GM23338 (cell line): Measurements from ENCODE around the gene OR4E1. TPM values are rescaled to one million over a fixed set of nuclear protein-coding genes. Genes with fewer than 3 reads are reported as not detected.

Experiments used
- ATAC-seq: fragments of 200-7000 bp; cut with Tn5 transposase; 3 replicates; pipeline ENCODE4 v1.9.1; 2020
- DNase-seq: peaks from one replicate; pipeline ENCODE4 v3.0.0-alpha.2; 2015; ENCODE audit warnings: low spot score
- H2AFZ ChIP-seq: fragments of 200-600 bp; sonication (generic); 2 replicates; pipeline ENCODE4 v1.8.0; 2016; ENCODE audit warnings: antibody characterized with exemption, mild to moderate bottlenecking, moderate library complexity
- H3F3A ChIP-seq: fragments of 200-600 bp; sonication (generic); replicated peaks from 2 replicates; pipeline ENCODE4 v1.8.0; 2017; ENCODE audit warnings: antibody characterized with exemption, mixed run types, low read depth
- H3K27ac ChIP-seq: fragments of 200-600 bp; sonication (generic); 2 replicates; pipeline ENCODE4 v1.6.1; 2016; ENCODE audit warnings: low read depth
- H3K27me3 ChIP-seq: fragments of 200-600 bp; sonication (generic); 2 replicates; pipeline ENCODE4 v1.8.0; 2016; ENCODE audit warnings: mild to moderate bottlenecking, mixed run types, moderate library complexity; ENCODE audit not compliant: insufficient read depth
- H3K36me3 ChIP-seq: fragments of 200-600 bp; sonication (generic); 2 replicates; pipeline ENCODE4 v1.8.0; 2016; ENCODE audit warnings: mild to moderate bottlenecking; ENCODE audit not compliant: insufficient read depth
- H3K4me1 ChIP-seq: fragments of 200-600 bp; sonication (generic); 2 replicates; pipeline ENCODE4 v1.8.0; 2016; ENCODE audit warnings: mild to moderate bottlenecking, moderate library complexity; ENCODE audit not compliant: insufficient read depth
- H3K4me2 ChIP-seq: fragments of 200-600 bp; sonication (generic); 2 replicates; pipeline ENCODE4 v1.7.1; 2017; ENCODE audit warnings: mixed run types
- H3K4me3 ChIP-seq: fragments of 200-600 bp; sonication (generic); 2 replicates; pipeline ENCODE4 v1.6.1; 2016; ENCODE audit warnings: mixed run types
- H3K79me2 ChIP-seq: fragments of 200-600 bp; sonication (generic); replicated peaks from 2 replicates; pipeline ENCODE4 v1.8.0; 2017; ENCODE audit warnings: mild to moderate bottlenecking; ENCODE audit not compliant: insufficient read depth
- H3K9me2 ChIP-seq: fragments of 200-600 bp; sonication (generic); 2 replicates; pipeline ENCODE4 v1.8.0; 2017; ENCODE audit not compliant: insufficient read depth
- H4K20me1 ChIP-seq: fragments of 200-600 bp; sonication (generic); replicated peaks from 2 replicates; pipeline ENCODE4 v1.8.0; 2017; ENCODE audit warnings: mild to moderate bottlenecking; ENCODE audit not compliant: insufficient read depth
- H3K27ac Mint-ChIP-seq: 2 replicates; pipeline ENCODE4 v1.8.0; 2020; ENCODE audit warnings: inconsistent platforms, mild to moderate bottlenecking, moderate library complexity, mixed read lengths
- H3K27me3 Mint-ChIP-seq: 3 replicates; pipeline ENCODE4 v1.8.0; 2022; ENCODE audit warnings: low read depth, mild to moderate bottlenecking, moderate library complexity, mixed read lengths, inconsistent platforms; ENCODE audit not compliant: insufficient read depth, poor library complexity
- H3K36me3 Mint-ChIP-seq: 3 replicates; pipeline ENCODE4 v1.8.0; 2021; ENCODE audit warnings: low read depth, mild to moderate bottlenecking, inconsistent platforms, moderate library complexity, mixed read lengths
- H3K4me1 Mint-ChIP-seq: 3 replicates; pipeline ENCODE4 v1.8.0; 2020; ENCODE audit warnings: mild to moderate bottlenecking, inconsistent platforms, mixed read lengths
- H3K4me3 Mint-ChIP-seq: 3 replicates; pipeline ENCODE4 v1.8.0; 2021; ENCODE audit warnings: moderate library complexity, mild to moderate bottlenecking, inconsistent platforms, mixed read lengths
- H3K9me3 Mint-ChIP-seq: 3 replicates; pipeline ENCODE4 v1.8.0; 2020; ENCODE audit warnings: moderate library complexity, mild to moderate bottlenecking, inconsistent platforms, mixed read lengths
- CREB1 ChIP-seq: fragments of 250-450 bp; sonication (Bioruptor Pico); IDR thresholded peaks from 2 replicates; pipeline ENCODE4 v1.5.0; 2020; ENCODE audit warnings: low read depth, mild to moderate bottlenecking, moderate library complexity
- CTCF ChIP-seq, 2 experiments: fragments of 200-600 bp in 1 of 2; sonication (generic) in 1 of 2; conservative IDR thresholded peaks; 2 replicates each; pipeline versions ENCODE4 v1.5.1 to v1.6.1; 2016 to 2017; ENCODE audit warnings: antibody characterized with exemption in 2 of 2, low read depth in 2 of 2, mild to moderate bottlenecking in 2 of 2, moderate library complexity in 1 of 2
- ETS1 ChIP-seq: IDR thresholded peaks from 2 replicates; pipeline ENCODE4 v1.6.1; 2016; ENCODE audit warnings: antibody characterized with exemption
- EZH2 ChIP-seq: fragments of 200-600 bp; sonication (generic); IDR thresholded peaks from one replicate; pipeline ENCODE4 v1.8.0; 2017; ENCODE audit warnings: antibody characterized with exemption, mild to moderate bottlenecking, low read depth; ENCODE audit not compliant: unreplicated experiment
- EZH2phosphoT487 ChIP-seq: fragments of 200-600 bp; sonication (generic); IDR thresholded peaks from one replicate; pipeline ENCODE4 v1.8.1; 2018; ENCODE audit warnings: antibody characterized with exemption; ENCODE audit not compliant: unreplicated experiment
- JUNB ChIP-seq: IDR thresholded peaks from one replicate; pipeline ENCODE4 v1.6.1; 2016; ENCODE audit warnings: antibody characterized with exemption; ENCODE audit not compliant: unreplicated experiment
- POLR2AphosphoS5 ChIP-seq: IDR thresholded peaks from 2 replicates; pipeline ENCODE4 v1.6.1; 2016; ENCODE audit warnings: antibody characterized with exemption, low read depth
- REST ChIP-seq: IDR thresholded peaks from one replicate; pipeline ENCODE4 v1.6.1; 2018; ENCODE audit warnings: antibody characterized with exemption; ENCODE audit not compliant: unreplicated experiment
- STAT1 ChIP-seq: IDR thresholded peaks from one replicate; pipeline ENCODE4 v1.6.1; 2016; ENCODE audit warnings: antibody characterized with exemption; ENCODE audit not compliant: unreplicated experiment
- ZNF114 ChIP-seq: fragments of 250-450 bp; sonication (Bioruptor Pico); IDR thresholded peaks from 2 replicates; pipeline ENCODE4 v1.5.0; 2020; ENCODE audit warnings: mild to moderate bottlenecking, moderate library complexity
- ZNF331 ChIP-seq: fragments of 250-450 bp; sonication (Bioruptor Pico); IDR thresholded peaks from 2 replicates; pipeline ENCODE4 v1.5.0; 2020; ENCODE audit warnings: low read depth, mild to moderate bottlenecking, moderate library complexity
- ZNF462 ChIP-seq: fragments of 250-450 bp; sonication (Bioruptor Pico); IDR thresholded peaks from 2 replicates; pipeline ENCODE4 v1.5.0; 2020; ENCODE audit warnings: mild to moderate bottlenecking, moderate library complexity
- polyA plus RNA-seq: library from polyadenylated mRNA; unstranded; fragments of >200 nt; fragmentation: Nextera tagmentation; extraction: Ambion mirVana; gene quantifications from 2 replicates; pipeline ENCODE4 v1.2.1, GENCODE V29; 2016
- total RNA-seq: library from RNA; depleted of rRNA; stranded (reverse); fragments of >200 nt; shearing (Covaris generic); gene quantifications from 2 replicates; pipeline ENCODE4 v1.2.3, GENCODE V29; 2014

The OR4E1 gene
- total and polyA plus RNA-seq, 2 experiments from 2014 or later = not detected

DNA sequence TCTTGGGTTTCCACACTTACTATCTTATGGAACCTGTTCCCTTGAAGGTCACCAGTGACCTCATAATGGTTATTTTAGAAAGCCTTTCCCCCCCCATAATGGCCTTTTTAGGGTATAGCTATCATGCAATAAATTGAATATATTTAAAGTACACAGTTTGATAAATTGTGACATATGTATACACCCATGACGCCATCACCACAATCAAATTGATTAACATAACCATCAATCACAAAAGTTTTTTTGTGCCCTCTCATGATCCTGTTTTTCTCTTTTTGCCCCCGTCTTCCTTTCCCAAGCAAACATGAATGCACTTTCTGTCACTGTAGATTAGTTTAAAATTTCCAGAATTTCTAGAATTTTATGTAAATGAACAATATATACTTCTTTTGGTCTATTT, 28.7 kb upstream of the OR4E1 start (continued):
- TF ChIP-seq ETS1 (no peak), REST (no peak), POLR2AphosphoS5 (no peak), EZH2phosphoT487 (no peak), ZNF331 (no peak), EZH2 (no peak), STAT1 (no peak)

- H3K27ac Mint-ChIP-seq = no peak overlapping the region
- Histone ChIP-seq H3K79me2 (no peaks in the 10 kb centered on the region), H3K4me3 (no peak overlapping the region), H3K27ac (no peak overlapping the region), H3K4me2 (no peak overlapping the region), H3K9me2 (no peaks in the 10 kb centered on the region), H3F3A (no peaks in the 10 kb centered on the region), H4K20me1 (no peaks in the 10 kb centered on the region), H3K36me3 (no peaks in the 10 kb centered on the region), H3K4me1 (no peaks in the 10 kb centered on the region), H3K27me3 (no peaks in the 10 kb centered on the region), H2AFZ (no peak overlapping the region)
- ATAC-seq (no peak), DNase-seq (no peak)
- peaks cover 3% of the 10 kb centered on the region for H3K27me3 Mint-ChIP-seq
- H3K4me1 Mint-ChIP-seq = no peaks in the 10 kb centered on the region; the same call in 2 of the 3 replicates
- peaks cover 3% of the 10 kb centered on the region; the same call in 2 of the 3 replicates for H3K9me3 Mint-ChIP-seq
- no peaks in the 10 kb centered on the region for H3K36me3 Mint-ChIP-seq
- no peak overlapping the region for H3K4me3 Mint-ChIP-seq
- TF ChIP-seq ETS1 (no peak), ZNF331 (no peak), JUNB (no peak), CREB1 (CRISPR knock-in tag) (no peak), ZNF462 (no peak), CTCF (conservative IDR thresholded peaks at IDR 0.05; ENCODE audit: low read depth in 2 of 2) (no peak), POLR2AphosphoS5 (no peak), EZH2phosphoT487 (no peak), ZNF114 (CRISPR knock-in tag) (no peak)
Observed at GRCh38 chr14:21699551-21699950, 25.9 kb upstream of the OR4E1 start.
